CD14-positive monocyte (primary cell): ENCODE measurements around the gene FGGY. TPM values are rescaled to one million over a fixed set of nuclear protein-coding genes. Genes with fewer than 3 reads are reported as not detected.

Experiments used
- DNase-seq, 3 donors: peaks; one replicate each; pipeline ENCODE4 v3.0.0-alpha.2; 2011 to 2022
- H2AFZ ChIP-seq: 2 replicates; pipeline ENCODE4 v1.6.0; 2012; ENCODE audit warnings: mild to moderate bottlenecking, low read depth, low read length, inconsistent platforms; ENCODE audit not compliant: insufficient read depth, poor library complexity, severe bottlenecking
- H3K27ac ChIP-seq, 2 donors: 1 replicate in 1 of 2; 2 replicates in 1 of 2; pipeline ENCODE4 v1.5.1; 2012 to 2013; ENCODE audit warnings: low read length in 2 of 2, control low read depth in 1 of 2, inconsistent platforms in 1 of 2, low read depth in 1 of 2, mild to moderate bottlenecking in 1 of 2
- H3K27me3 ChIP-seq, 2 donors: one replicate each; pipeline versions ENCODE4 v1.6.0 to v1.6.1; 2011 to 2013; ENCODE audit warnings: low read length in 2 of 2; ENCODE audit not compliant: control insufficient read depth in 2 of 2, insufficient read depth in 2 of 2
- H3K36me3 ChIP-seq, 2 donors: replicated peaks in 1 of 2; 1 replicate in 1 of 2; 2 replicates in 1 of 2; pipeline versions ENCODE4 v1.5.1 to v1.6.1; 2012 to 2013; ENCODE audit warnings: low read length in 2 of 2, control low read depth in 1 of 2, inconsistent platforms in 1 of 2, mild to moderate bottlenecking in 1 of 2; ENCODE audit not compliant: insufficient read depth in 2 of 2, control insufficient read depth in 1 of 2
- H3K4me1 ChIP-seq, 2 donors: 1 replicate in 1 of 2; 2 replicates in 1 of 2; pipeline versions ENCODE4 v1.5.1 to v1.6.1; 2012 to 2013; ENCODE audit warnings: low read length in 2 of 2, control low read depth in 1 of 2, inconsistent platforms in 1 of 2, mild to moderate bottlenecking in 1 of 2, moderate library complexity in 1 of 2; ENCODE audit not compliant: insufficient read depth in 2 of 2, control insufficient read depth in 1 of 2
- H3K4me2 ChIP-seq: replicated peaks from 2 replicates; pipeline ENCODE3; 2012; ENCODE audit warnings: low read length, moderate library complexity, mild to moderate bottlenecking; ENCODE audit not compliant: poor library complexity, severe bottlenecking; ENCODE audit errors: extremely low read depth
- H3K4me3 ChIP-seq, 3 experiments: fragments of 200-600 bp in 1 of 3; sonication (generic) in 1 of 3; replicated peaks in 1 of 3; 1 replicate in 2 of 3; 2 replicates in 1 of 3; pipeline ENCODE4 v1.5.1; 2011 to 2013; ENCODE audit warnings: low read length in 3 of 3, mild to moderate bottlenecking in 3 of 3, control low read depth in 2 of 3, low read depth in 2 of 3, inconsistent platforms in 1 of 3, moderate library complexity in 1 of 3
- H3K79me2 ChIP-seq: 2 replicates; pipeline ENCODE4 v1.6.0; 2012; ENCODE audit warnings: mild to moderate bottlenecking, control low read depth, inconsistent platforms, low read length, moderate library complexity; ENCODE audit not compliant: insufficient read depth
- H3K9ac ChIP-seq: 2 replicates; pipeline ENCODE4 v1.6.0; 2017; ENCODE audit warnings: low read length, mild to moderate bottlenecking; ENCODE audit not compliant: insufficient read depth, poor library complexity, severe bottlenecking
- H3K9me3 ChIP-seq, 2 donors: replicated peaks in 1 of 2; 1 replicate in 1 of 2; 2 replicates in 1 of 2; pipeline versions ENCODE4 v1.5.1 to v1.6.1; 2012 to 2013; ENCODE audit warnings: low read length in 2 of 2, control low read depth in 1 of 2; ENCODE audit not compliant: control insufficient read depth in 1 of 2, insufficient read depth in 1 of 2
- H4K20me1 ChIP-seq: 2 replicates; pipeline ENCODE4 v1.6.0; 2012; ENCODE audit warnings: mild to moderate bottlenecking, low read length, control low read depth, moderate library complexity; ENCODE audit not compliant: insufficient read depth
- H3K27ac Mint-ChIP-seq, 7 donors: one replicate each; pipeline ENCODE4 v1.8.0; 2020; ENCODE audit warnings: mild to moderate bottlenecking in 7 of 7, mixed read lengths in 7 of 7, moderate library complexity in 6 of 7, inconsistent platforms in 2 of 7
- H3K27me3 Mint-ChIP-seq, 3 donors: one replicate each; pipeline ENCODE4 v1.8.0; 2021 to 2022; ENCODE audit warnings: low read depth in 3 of 3, mild to moderate bottlenecking in 3 of 3, mixed read lengths in 3 of 3, moderate library complexity in 3 of 3, inconsistent platforms in 1 of 3
- H3K36me3 Mint-ChIP-seq, 2 donors: one replicate each; pipeline ENCODE4 v1.8.0; 2020; ENCODE audit warnings: mixed read lengths in 2 of 2, inconsistent platforms in 1 of 2, mild to moderate bottlenecking in 1 of 2
- H3K4me1 Mint-ChIP-seq: one replicate; pipeline ENCODE4 v1.8.0; 2020; ENCODE audit warnings: mild to moderate bottlenecking, mixed read lengths
- H3K4me3 Mint-ChIP-seq, 2 donors: one replicate each; pipeline ENCODE4 v1.8.0; 2020; ENCODE audit warnings: mild to moderate bottlenecking in 2 of 2, mixed read lengths in 2 of 2, moderate library complexity in 1 of 2
- H3K9me3 Mint-ChIP-seq, 7 donors: one replicate each; pipeline ENCODE4 v1.8.0; 2020 to 2022; ENCODE audit warnings: mixed read lengths in 7 of 7, mild to moderate bottlenecking in 6 of 7, moderate library complexity in 6 of 7, inconsistent platforms in 2 of 7
- CTCF ChIP-seq: fragments of 200-600 bp; IDR thresholded peaks from one replicate; pipeline ENCODE4 v1.8.0; 2022; ENCODE audit warnings: antibody characterized with exemption, mild to moderate bottlenecking
- WGBS: methylation state at CpG from one replicate; pipeline ENCODE4 v1.1.5; 2013; ENCODE audit warnings: missing lambda C conversion rate; ENCODE audit not compliant: insufficient coverage; 5-methylcytosine and 5-hydroxymethylcytosine counted together
- intact Hi-C, 2 donors: fragments of 100-400 bp; cut with micrococcal nuclease; formaldehyde crosslinking; loops; one replicate each; pipeline versions ENCODE4 v1.15.0 to v1.15.1; 2023
- polyA plus RNA-seq, 3 donors: library from polyadenylated mRNA; depleted of rRNA in 1 of 3; unstranded in 2 of 3; stranded (reverse) in 1 of 3; fragments of 300-500 nt in 2 of 3; fragments of >200 nt in 1 of 3; fragmentation: Illumina TruSeq in 2 of 3; gene quantifications; 1 replicate in 2 of 3; 2 replicates in 1 of 3; pipeline ENCODE4 v1.2.3, GENCODE V29; 2012 to 2021

Gene FGGY
- polyA plus RNA-seq, 3 donors = 2.3 to 4.3 (median 2.9) TPM

GRCh38 chr1:59512702-59513101 lies 215.8 kb downstream of the FGGY start:
- Mint-ChIP-seq H3K4me3 (no peak overlapping the region), H3K4me1 (peaks cover 4% of the 10 kb centered on the region), H3K9me3 (peaks cover 2 to 10% (median 3%) of the 10 kb centered on the region in 7 donors), H3K27ac (no peak overlapping the region), H3K27me3 (no peaks in the 10 kb centered on the region), H3K36me3 (peaks cover 2% of the 10 kb centered on the region in 2 donors)
- Histone ChIP-seq H3K27me3 (no peaks in the 10 kb centered on the region), H3K9ac (no peak overlapping the region), H3K4me1 (peaks cover 4 to 5% of the 10 kb centered on the region in 2 donors), H3K9me3 (no peaks in the 10 kb centered on the region), H4K20me1 (no peaks in the 10 kb centered on the region), H3K4me3 (no peak overlapping the region), H3K4me2 (no peak overlapping the region), H3K36me3 (no peaks in the 10 kb centered on the region), H2AFZ (no peak overlapping the region), H3K27ac (no peak overlapping the region), H3K79me2 (no peaks in the 10 kb centered on the region)
- TF ChIP-seq CTCF = no peak
- WGBS = 86% methylated on average over 1 of the region's 1 CpG
- DNase-seq = no peak
- intact Hi-C loops = no loop called here

GRCh38 chr1:59514061-59514909 lies 217.4 kb downstream of the FGGY start:
- Histone ChIP-seq H3K9ac (no peak overlapping the region), H3K4me1 (no peaks in the 10 kb centered on the region), H4K20me1 (no peaks in the 10 kb centered on the region), H2AFZ (no peak overlapping the region), H3K4me3 (no peak overlapping the region), H3K36me3 (no peaks in the 10 kb centered on the region), H3K9me3 (no peaks in the 10 kb centered on the region), H3K4me2 (no peak overlapping the region), H3K79me2 (no peaks in the 10 kb centered on the region), H3K27me3 (no peaks in the 10 kb centered on the region), H3K27ac (no peak overlapping the region)
- WGBS = 98% methylated on average over 7 of the region's 11 CpGs
- Mint-ChIP-seq H3K4me1 (no peaks in the 10 kb centered on the region), H3K27me3 (no peaks in the 10 kb centered on the region), H3K9me3 (peaks cover 0 to 8% (median 0%) of the 10 kb centered on the region in 7 donors), H3K36me3 (peaks cover 2% of the 10 kb centered on the region in 2 donors), H3K27ac (no peak overlapping the region), H3K4me3 (no peak overlapping the region)
- intact Hi-C loops = no loop called here
- TF ChIP-seq CTCF = no peak
- no peak for DNase-seq
